H9 (cell line): Measurements from ENCODE around the gene TPP1. TPM values are rescaled to one million over a fixed set of nuclear protein-coding genes. Genes with fewer than 3 reads are reported as not detected.

Experiments used
- DNase-seq: peaks from one replicate; pipeline ENCODE4 v3.0.0-alpha.2; 2017
- H2AFZ ChIP-seq: one replicate; pipeline ENCODE4 v1.6.1; 2013; ENCODE audit warnings: mild to moderate bottlenecking, low read length, control low read depth, moderate library complexity
- H2AK5ac ChIP-seq: 2 replicates; pipeline ENCODE4 v1.6.1; 2013; ENCODE audit warnings: low read length, control low read depth, mixed read lengths; ENCODE audit not compliant: insufficient read length
- H2BK120ac ChIP-seq: one replicate; pipeline ENCODE4 v1.6.1; 2013; ENCODE audit warnings: low read depth, mild to moderate bottlenecking, low read length, control low read depth, inconsistent platforms; ENCODE audit not compliant: poor library complexity, severe bottlenecking
- H2BK12ac ChIP-seq: 2 replicates; pipeline ENCODE4 v1.6.1; 2013; ENCODE audit warnings: low read length, control low read depth, mixed read lengths, low read depth; ENCODE audit not compliant: insufficient read length
- H2BK15ac ChIP-seq: 2 replicates; pipeline ENCODE4 v1.6.1; 2013; ENCODE audit warnings: low read depth, low read length, control low read depth
- H2BK20ac ChIP-seq: one replicate; pipeline ENCODE4 v1.6.1; 2013; ENCODE audit warnings: low read depth, mild to moderate bottlenecking, low read length, control low read depth, inconsistent platforms; ENCODE audit not compliant: poor library complexity, severe bottlenecking
- H2BK5ac ChIP-seq: 2 replicates; pipeline ENCODE4 v1.6.1; 2013; ENCODE audit warnings: low read length, control low read depth, mixed read lengths; ENCODE audit not compliant: insufficient read length
- H3K14ac ChIP-seq: 2 replicates; pipeline ENCODE4 v1.6.1; 2013; ENCODE audit warnings: low read length, control low read depth; ENCODE audit not compliant: insufficient read depth
- H3K18ac ChIP-seq: 2 replicates; pipeline ENCODE4 v1.6.1; 2013; ENCODE audit warnings: low read depth, mild to moderate bottlenecking, mixed read lengths, low read length, control low read depth; ENCODE audit not compliant: insufficient read length
- H3K23ac ChIP-seq: 2 replicates; pipeline ENCODE4 v1.6.1; 2013; ENCODE audit warnings: low read length, control low read depth, mixed read lengths, low read depth; ENCODE audit not compliant: insufficient read length
- H3K23me2 ChIP-seq: 2 replicates; pipeline ENCODE4 v1.6.1; 2013; ENCODE audit warnings: low read depth, mild to moderate bottlenecking, mixed read lengths, low read length, control low read depth; ENCODE audit not compliant: insufficient read length, poor library complexity, severe bottlenecking
- H3K27ac ChIP-seq: 2 replicates; pipeline ENCODE4 v1.5.1; 2013; ENCODE audit warnings: low read length, control low read depth, mixed read lengths, low read depth; ENCODE audit not compliant: insufficient read length
- H3K27me3 ChIP-seq: 2 replicates; pipeline ENCODE4 v1.6.1; 2013; ENCODE audit warnings: low read length, control low read depth, inconsistent platforms; ENCODE audit not compliant: insufficient read depth
- H3K4ac ChIP-seq: 2 replicates; pipeline ENCODE4 v1.6.1; 2013; ENCODE audit warnings: low read depth, mild to moderate bottlenecking, control low read depth, inconsistent platforms, low read length, moderate library complexity
- H3K4me1 ChIP-seq: 2 replicates; pipeline ENCODE4 v1.6.1; 2013; ENCODE audit warnings: low read length, control low read depth, inconsistent platforms; ENCODE audit not compliant: insufficient read depth
- H3K4me2 ChIP-seq: 2 replicates; pipeline ENCODE4 v1.6.1; 2013; ENCODE audit warnings: low read length, control low read depth, mixed read lengths; ENCODE audit not compliant: insufficient read length, insufficient read depth
- H3K56ac ChIP-seq: 2 replicates; pipeline ENCODE4 v1.6.1; 2013; ENCODE audit warnings: low read depth, mild to moderate bottlenecking, mixed read lengths, low read length, control low read depth; ENCODE audit not compliant: insufficient read length
- H3K79me1 ChIP-seq: 2 replicates; pipeline ENCODE4 v1.6.1; 2013; ENCODE audit warnings: low read depth, mild to moderate bottlenecking, moderate library complexity, low read length, control low read depth, inconsistent platforms; ENCODE audit not compliant: insufficient read depth, poor library complexity, severe bottlenecking
- H3K79me2 ChIP-seq: 2 replicates; pipeline ENCODE4 v1.6.1; 2013; ENCODE audit warnings: low read length, control low read depth, inconsistent platforms; ENCODE audit not compliant: insufficient read depth
- H3K9ac ChIP-seq: 2 replicates; pipeline ENCODE4 v1.6.1; 2013; ENCODE audit warnings: low read length, control low read depth, mixed read lengths; ENCODE audit not compliant: insufficient read length; ENCODE audit errors: extremely low read depth
- H3K9me3 ChIP-seq: one replicate; pipeline ENCODE4 v1.6.1; 2013; ENCODE audit warnings: low read depth, low read length, inconsistent platforms; ENCODE audit not compliant: control insufficient read depth
- H3T11ph ChIP-seq: one replicate; pipeline ENCODE4 v1.6.1; 2013; ENCODE audit warnings: mild to moderate bottlenecking, low read length, control low read depth, inconsistent platforms
- H4K20me1 ChIP-seq: one replicate; pipeline ENCODE4 v1.6.1; 2013; ENCODE audit not compliant: control insufficient read depth, insufficient read length, insufficient read depth
- H4K5ac ChIP-seq: 2 replicates; pipeline ENCODE4 v1.6.1; 2013; ENCODE audit warnings: low read depth, mild to moderate bottlenecking, mixed read lengths, low read length, control low read depth; ENCODE audit not compliant: insufficient read length
- H4K8ac ChIP-seq: replicated peaks from 2 replicates; pipeline ENCODE4 v1.6.1; 2013; ENCODE audit warnings: low read length, control low read depth, mixed read lengths, low read depth; ENCODE audit not compliant: insufficient read length
- H4K91ac ChIP-seq: 2 replicates; pipeline ENCODE4 v1.6.1; 2013; ENCODE audit warnings: low read depth, mild to moderate bottlenecking, moderate library complexity, mixed read lengths, low read length, control low read depth; ENCODE audit not compliant: insufficient read length
- H3K27ac Mint-ChIP-seq, 3 experiments: 2 replicates in 2 of 3; 3 replicates in 1 of 3; pipeline ENCODE4 v1.8.0; 2020 to 2021; ENCODE audit warnings: mixed read lengths in 3 of 3, mild to moderate bottlenecking in 1 of 3, moderate library complexity in 1 of 3
- H3K27me3 Mint-ChIP-seq: 2 replicates; pipeline ENCODE4 v1.8.0; 2021; ENCODE audit warnings: low read depth, mild to moderate bottlenecking, moderate library complexity, mixed read lengths
- H3K36me3 Mint-ChIP-seq, 3 experiments: 2 replicates in 2 of 3; 3 replicates in 1 of 3; pipeline ENCODE4 v1.8.0; 2020 to 2021; ENCODE audit warnings: low read depth in 3 of 3, mixed read lengths in 3 of 3; ENCODE audit not compliant: insufficient read depth in 1 of 3
- H3K4me1 Mint-ChIP-seq, 2 experiments: 2 replicates each; pipeline ENCODE4 v1.8.0; 2020; ENCODE audit warnings: mixed read lengths in 2 of 2
- H3K4me3 Mint-ChIP-seq, 2 experiments: 2 replicates in 1 of 2; 3 replicates in 1 of 2; pipeline ENCODE4 v1.8.0; 2020 to 2021; ENCODE audit warnings: mild to moderate bottlenecking in 2 of 2, mixed read lengths in 2 of 2, moderate library complexity in 1 of 2
- H3K9me3 Mint-ChIP-seq, 2 experiments: 2 replicates in 1 of 2; 3 replicates in 1 of 2; pipeline ENCODE4 v1.8.0; 2020; ENCODE audit warnings: mild to moderate bottlenecking in 2 of 2, mixed read lengths in 2 of 2, moderate library complexity in 1 of 2
- CTCF ChIP-seq: fragments of 200-600 bp; sonication (generic); conservative IDR thresholded peaks from 3 replicates; pipeline ENCODE4 v1.8.0; 2021; ENCODE audit warnings: antibody characterized with exemption, mild to moderate bottlenecking
- WGBS: extraction: QIAGEN DNeasy Blood & Tissue Kit; methylation state at CpG from one replicate; pipeline ENCODE4 v1.1.7; 2013; ENCODE audit warnings: missing lambda C conversion rate, low lambda C conversion rate, mixed read lengths; ENCODE audit not compliant: insufficient read length; ENCODE audit errors: extremely low coverage; 5-methylcytosine and 5-hydroxymethylcytosine counted together
- total RNA-seq: library from RNA; stranded (reverse); gene quantifications from 2 replicates; pipeline ENCODE4 v1.2.1, GENCODE V29; 2021

TPP1 gene
- total RNA-seq, 1 experiment from 2014 or later = 37.2 TPM

GRCh38 chr11:6657346-6657745 lies 38.1 kb upstream of the TPP1 start:
- Histone ChIP-seq H3K4ac (no peak overlapping the region), H2BK120ac (no peak overlapping the region), H3K23me2 (peaks cover 7% of the 10 kb centered on the region), H3K18ac (no peak overlapping the region), H3K4me2 (no peak overlapping the region), H3K56ac (no peak overlapping the region), H3K27me3 (peaks cover 22% of the 10 kb centered on the region; the same call in 1 of the 2 replicates), H3K23ac (no peak overlapping the region), H2BK15ac (no peak overlapping the region), H4K20me1 (no peaks in the 10 kb centered on the region), H3K4me1 (peaks cover 1% of the 10 kb centered on the region; the same call in 1 of the 2 replicates), H3K14ac (no peak overlapping the region), H2AK5ac (no peak overlapping the region), H3T11ph (no peak overlapping the region), H4K91ac (no peak overlapping the region), H2BK5ac (no peak overlapping the region), H4K5ac (no peak overlapping the region), H3K79me2 (no peaks in the 10 kb centered on the region), H2BK12ac (no peak overlapping the region), H2AFZ (no peak overlapping the region), H3K79me1 (no peaks in the 10 kb centered on the region), H3K27ac (no peak overlapping the region), H3K9me3 (no peaks in the 10 kb centered on the region), H3K9ac (no peak overlapping the region), H2BK20ac (no peak overlapping the region), H4K8ac (no peak overlapping the region)
- no CpG with 5 or more reads among the region's 1 CpG for whole genome bisulfite sequencing
- no peak for DNase-seq
- no peaks in the 10 kb centered on the region for H3K9me3 Mint-ChIP-seq
- no peak overlapping the region for H3K27ac Mint-ChIP-seq
- peaks cover 21% of the 10 kb centered on the region for H3K27me3 Mint-ChIP-seq
- TF ChIP-seq CTCF = no peak
- H3K36me3 Mint-ChIP-seq = no peaks in the 10 kb centered on the region
- H3K4me1 Mint-ChIP-seq = peaks cover 10 to 11% of the 10 kb centered on the region in 2 experiments
- H3K4me3 Mint-ChIP-seq = peak overlapping the region in 1 of 2 experiments; percentile 90; a peak in 2 of 5 replicates
